AG09319 (cell line): ENCODE data around the gene CAPZB.

ENCODE experiments used
- DNase-seq: peaks from one replicate; pipeline ENCODE4 v3.0.0-alpha.2; 2010; ENCODE audit warnings: low read depth; ENCODE audit errors: extremely low read depth
- CTCF ChIP-seq: IDR thresholded peaks from 2 replicates; pipeline ENCODE4 v1.5.1; 2011; ENCODE audit warnings: low read depth, mild to moderate bottlenecking, inconsistent platforms, low read length, moderate library complexity

The CAPZB gene

GRCh38 chr1:19395678-19396192 is 89.6 kb downstream of the CAPZB start:
- peak; percentile 30 for TF ChIP-seq CTCF
- no peak for DNase-seq

GRCh38 chr1:19393046-19393445 is 92.3 kb downstream of the CAPZB start:
- DNase-seq, result no peak
- TF ChIP-seq CTCF, result no peak

- DNase-seq, result no peak
- no peak for TF ChIP-seq CTCF
Measured at GRCh38 chr1:19392221-19392620, 93.1 kb downstream of the CAPZB start.

- no peak for DNase-seq
- no peak for TF ChIP-seq CTCF
Measured at GRCh38 chr1:19391596-19391981, 93.8 kb downstream of the CAPZB start.

GRCh38 chr1:19390901-19391595 is 94.3 kb downstream of the CAPZB start:
- peak; percentile 93 for TF ChIP-seq CTCF
- DNase-seq, result peak; percentile 85

GRCh38 chr1:19390166-19390850 is 95.0 kb downstream of the CAPZB start:
- no peak for TF ChIP-seq CTCF
- DNase-seq, result no peak

GRCh38 chr1:19388980-19389379 is 96.4 kb downstream of the CAPZB start:
- no peak for DNase-seq
- TF ChIP-seq CTCF, result no peak
